ENCODE measurements around the gene UCKL1.
A peak's percentile ranks its signal among the peaks of the same experiment; 100 is the strongest.

UCKL1 gene

GRCh38 chr20:63955827-63956663 is at the start of gene UCKL1:
TSS of gene UCKL1 (minus strand) at chr20:63956416. CDS start at chr20:63956372, 44 bp downstream.
- Histone ChIP-seq H3K4me2 (peak within 1 kb of the TSS; percentile 100), H4K20me1 (ENCODE audit: insufficient read depth) (peaks cover 9% of the 10 kb centered on the region; the same call in 1 of the 2 replicates), H3K9ac (peak within 1 kb of the TSS; percentile 86), H3K36me3 (ENCODE audit: insufficient read depth) (no peaks in the 10 kb centered on the region), H3K79me2 (ENCODE audit: insufficient read depth, low read depth) (peaks cover 51% of the 10 kb centered on the region), H3K27ac (peak within 1 kb of the TSS; percentile 80), H3K4me3 (IDR thresholded peaks at IDR 0.05; ENCODE audit: insufficient read depth, low read depth, low read length) (no peak within 1 kb of the TSS), H2AFZ (ENCODE audit: low read depth) (peak within 1 kb of the TSS; percentile 72), H3K4me1 (ENCODE audit: low read depth, poor library complexity, severe bottlenecking) (peaks cover 37% of the 10 kb centered on the region), H3K27me3 (ENCODE audit: insufficient read depth, low read depth) (no peaks in the 10 kb centered on the region)
- TF ChIP-seq, protein P1, sequence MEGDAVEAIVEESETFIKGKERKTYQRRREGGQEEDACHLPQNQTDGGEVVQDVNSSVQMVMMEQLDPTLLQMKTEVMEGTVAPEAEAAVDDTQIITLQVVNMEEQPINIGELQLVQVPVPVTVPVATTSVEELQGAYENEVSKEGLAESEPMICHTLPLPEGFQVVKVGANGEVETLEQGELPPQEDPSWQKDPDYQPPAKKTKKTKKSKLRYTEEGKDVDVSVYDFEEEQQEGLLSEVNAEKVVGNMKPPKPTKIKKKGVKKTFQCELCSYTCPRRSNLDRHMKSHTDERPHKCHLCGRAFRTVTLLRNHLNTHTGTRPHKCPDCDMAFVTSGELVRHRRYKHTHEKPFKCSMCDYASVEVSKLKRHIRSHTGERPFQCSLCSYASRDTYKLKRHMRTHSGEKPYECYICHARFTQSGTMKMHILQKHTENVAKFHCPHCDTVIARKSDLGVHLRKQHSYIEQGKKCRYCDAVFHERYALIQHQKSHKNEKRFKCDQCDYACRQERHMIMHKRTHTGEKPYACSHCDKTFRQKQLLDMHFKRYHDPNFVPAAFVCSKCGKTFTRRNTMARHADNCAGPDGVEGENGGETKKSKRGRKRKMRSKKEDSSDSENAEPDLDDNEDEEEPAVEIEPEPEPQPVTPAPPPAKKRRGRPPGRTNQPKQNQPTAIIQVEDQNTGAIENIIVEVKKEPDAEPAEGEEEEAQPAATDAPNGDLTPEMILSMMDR (conservative IDR thresholded peaks at IDR 0.05; ENCODE audit: low read depth, low read length): 0 out of 2 replicates have a peak, but pooled peaks have one; percentile 2

DNA sequence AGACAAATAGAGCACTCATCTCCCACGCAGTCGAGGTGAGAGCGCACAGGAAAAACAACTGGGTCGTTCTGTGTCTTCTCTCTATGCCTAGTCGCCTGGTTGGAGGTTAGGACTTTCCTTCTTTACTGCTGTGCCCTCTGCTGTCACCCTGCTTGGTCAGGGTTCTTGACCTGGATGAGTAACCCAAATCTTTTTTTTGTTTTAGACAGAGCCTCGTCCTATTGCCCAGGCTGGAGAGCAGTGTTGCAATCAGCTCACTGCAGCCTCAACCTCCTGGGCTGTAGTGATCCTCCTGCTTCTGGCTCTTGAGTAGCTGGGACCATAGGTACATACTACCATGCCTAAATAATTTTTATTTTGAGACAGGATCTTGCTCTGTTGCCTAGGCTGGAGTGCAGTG is 49.2 kb upstream of the UCKL1 start:
- Histone ChIP-seq H3K4me1 (ENCODE audit: low read depth, poor library complexity, severe bottlenecking) (no peaks in the 10 kb centered on the region), H3K4me3 (IDR thresholded peaks at IDR 0.05; ENCODE audit: insufficient read depth, low read depth, low read length) (no peak overlapping the region), H3K9ac (no peak overlapping the region), H3K27me3 (ENCODE audit: insufficient read depth, low read depth) (no peaks in the 10 kb centered on the region), H4K20me1 (ENCODE audit: insufficient read depth) (no peaks in the 10 kb centered on the region), H3K36me3 (ENCODE audit: insufficient read depth) (peaks cover 12% of the 10 kb centered on the region; the same call in 1 of the 2 replicates), H2AFZ (ENCODE audit: low read depth) (no peak overlapping the region), H3K27ac (no peak overlapping the region), H3K79me2 (ENCODE audit: insufficient read depth, low read depth) (no peaks in the 10 kb centered on the region), H3K4me2 (no peak overlapping the region)
- TF ChIP-seq, protein P1 (conservative IDR thresholded peaks at IDR 0.05; ENCODE audit: low read depth, low read length): no peak

DNA sequence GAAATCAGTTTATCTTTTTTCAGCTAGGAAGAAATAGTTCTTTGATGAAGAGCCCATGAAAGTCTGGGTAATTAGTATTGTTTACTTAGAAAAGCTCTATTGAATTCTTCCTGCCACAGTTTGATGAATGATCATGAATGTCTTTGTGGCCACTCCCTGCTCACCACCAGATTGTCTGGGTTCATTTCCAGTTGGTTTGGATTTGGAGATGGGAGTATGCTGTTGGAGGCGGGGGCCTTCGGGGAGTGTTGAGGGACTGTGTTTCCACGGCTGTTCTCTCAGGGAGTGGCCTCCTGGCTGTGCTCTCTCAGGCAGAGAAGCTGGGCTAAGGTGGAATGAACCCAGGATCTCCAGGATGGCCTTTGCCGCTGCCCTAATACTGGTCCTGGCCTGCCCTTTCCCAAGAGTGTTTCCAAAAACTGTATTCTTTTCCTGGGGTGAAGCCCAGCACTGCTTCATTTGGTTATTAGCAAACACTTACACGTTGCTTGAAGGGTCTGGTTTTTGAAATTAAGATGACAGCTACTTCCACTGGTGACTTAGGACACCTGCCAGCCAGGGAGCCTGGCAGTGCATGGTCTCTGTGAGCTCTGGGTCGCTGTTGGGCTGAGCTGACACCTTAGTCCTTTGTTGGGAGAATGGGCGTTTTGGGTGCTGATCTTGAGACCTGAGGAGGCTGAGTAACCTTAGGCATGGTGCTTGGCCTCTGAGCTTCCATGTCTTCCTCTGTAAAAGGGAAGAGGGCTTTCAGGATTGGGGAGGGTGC is 47.9 kb upstream of the UCKL1 start:
- Histone ChIP-seq H3K79me2 (ENCODE audit: insufficient read depth, low read depth) (no peaks in the 10 kb centered on the region), H3K36me3 (ENCODE audit: insufficient read depth) (peaks cover 12% of the 10 kb centered on the region), H3K9ac (no peak overlapping the region), H3K4me2 (no peak overlapping the region), H3K27me3 (ENCODE audit: insufficient read depth, low read depth) (no peaks in the 10 kb centered on the region), H3K27ac (no peak overlapping the region), H3K4me1 (ENCODE audit: low read depth, poor library complexity, severe bottlenecking) (no peaks in the 10 kb centered on the region), H2AFZ (ENCODE audit: low read depth) (no peak overlapping the region), H3K4me3 (IDR thresholded peaks at IDR 0.05; ENCODE audit: insufficient read depth, low read depth, low read length) (no peak overlapping the region), H4K20me1 (ENCODE audit: insufficient read depth) (no peaks in the 10 kb centered on the region)
- TF ChIP-seq, protein P1 (conservative IDR thresholded peaks at IDR 0.05; ENCODE audit: low read depth, low read length): no peak

DNA sequence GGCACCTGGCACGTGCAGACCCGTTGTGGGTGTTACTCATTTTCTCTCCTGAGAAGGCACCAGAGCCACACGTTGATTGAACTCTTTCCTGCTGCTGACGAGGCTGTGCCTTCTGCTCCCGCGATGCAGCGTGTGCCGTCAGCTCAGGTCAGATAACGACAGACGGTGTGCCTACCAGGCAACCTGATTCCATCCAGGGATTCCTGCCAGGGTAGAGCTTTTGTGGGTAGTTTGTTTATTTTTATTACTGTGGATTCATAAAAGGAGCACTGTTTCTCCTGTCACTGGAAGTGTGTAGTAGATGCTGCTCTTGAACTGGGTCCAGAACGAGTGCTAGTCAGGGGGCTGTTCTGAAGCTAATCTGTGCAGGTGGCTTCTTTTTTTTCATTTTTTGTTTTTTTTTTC is 45.4 kb upstream of the UCKL1 start:
- Histone ChIP-seq H3K36me3 (ENCODE audit: insufficient read depth) (peaks cover 13% of the 10 kb centered on the region), H3K27ac (no peak overlapping the region), H3K4me1 (ENCODE audit: low read depth, poor library complexity, severe bottlenecking) (no peaks in the 10 kb centered on the region), H3K9ac (no peak overlapping the region), H3K4me3 (IDR thresholded peaks at IDR 0.05; ENCODE audit: insufficient read depth, low read depth, low read length) (no peak overlapping the region), H3K79me2 (ENCODE audit: insufficient read depth, low read depth) (no peaks in the 10 kb centered on the region), H3K27me3 (ENCODE audit: insufficient read depth, low read depth) (no peaks in the 10 kb centered on the region), H4K20me1 (ENCODE audit: insufficient read depth) (no peaks in the 10 kb centered on the region), H3K4me2 (no peak overlapping the region), H2AFZ (ENCODE audit: low read depth) (no peak overlapping the region)
- TF ChIP-seq, protein P1 (conservative IDR thresholded peaks at IDR 0.05; ENCODE audit: low read depth, low read length): no peak
